Left renal cortex interstitium (tissue), 4 donors: Measurements from ENCODE around the gene OPALIN. TPM values are rescaled to one million over a fixed set of nuclear protein-coding genes. Genes with fewer than 3 reads are reported as not detected.

ENCODE experiments used
- DNase-seq, 4 donors: peaks; one replicate each; pipeline ENCODE4 v3.0.0-alpha.2; 2013; ENCODE audit warnings: low read depth in 4 of 4, low spot score in 2 of 4, missing footprints in 1 of 4
- polyA plus RNA-seq, 4 donors: library from polyadenylated mRNA; unstranded; fragments of 120-200 nt; gene quantifications; one replicate each; pipeline ENCODE4 v1.2.1, GENCODE V29; 2013; ENCODE audit not compliant: insufficient read length in 4 of 4

Gene OPALIN, protein sequence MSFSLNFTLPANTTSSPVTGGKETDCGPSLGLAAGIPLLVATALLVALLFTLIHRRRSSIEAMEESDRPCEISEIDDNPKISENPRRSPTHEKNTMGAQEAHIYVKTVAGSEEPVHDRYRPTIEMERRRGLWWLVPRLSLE
- polyA plus RNA-seq, result not detected

DNA sequence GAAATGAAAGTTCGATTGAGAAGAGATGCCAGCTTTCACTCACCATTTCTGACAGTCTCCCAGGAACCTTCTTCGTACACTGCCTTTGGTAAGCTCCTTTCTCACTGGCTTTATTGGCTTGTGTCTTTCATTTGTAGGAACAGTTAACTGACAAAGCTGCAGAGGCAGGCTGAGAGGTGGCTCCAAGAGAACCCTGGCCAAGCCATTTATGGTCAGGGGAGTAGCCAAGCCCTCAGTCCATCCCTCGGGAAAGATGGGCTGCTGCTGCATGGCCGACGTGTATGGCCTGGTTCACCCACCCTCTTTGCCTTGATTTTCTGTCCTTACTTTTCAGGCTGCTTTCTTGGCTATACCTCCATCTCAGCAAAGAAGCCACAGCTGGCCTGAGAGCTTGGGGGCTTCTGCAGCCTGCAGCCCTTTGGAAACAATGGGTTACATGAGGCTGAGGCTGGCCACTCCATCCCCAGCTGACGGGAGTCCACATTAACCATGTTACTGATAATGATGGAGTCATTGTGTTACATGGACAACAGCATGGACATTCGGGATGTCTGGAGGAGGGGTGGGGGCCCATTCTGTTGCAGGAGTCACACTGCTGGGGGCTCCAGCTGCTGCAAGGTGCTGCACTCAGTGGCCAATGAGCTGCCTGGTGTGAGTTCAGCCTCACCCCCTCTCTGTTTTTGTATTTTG is at the start of gene OPALIN:
OPALIN (minus strand) TSS at position 152 of the 690 bp plus-strand sequence; CDS start at position 46, 106 bp downstream.
- no peak for DNase-seq

DNA sequence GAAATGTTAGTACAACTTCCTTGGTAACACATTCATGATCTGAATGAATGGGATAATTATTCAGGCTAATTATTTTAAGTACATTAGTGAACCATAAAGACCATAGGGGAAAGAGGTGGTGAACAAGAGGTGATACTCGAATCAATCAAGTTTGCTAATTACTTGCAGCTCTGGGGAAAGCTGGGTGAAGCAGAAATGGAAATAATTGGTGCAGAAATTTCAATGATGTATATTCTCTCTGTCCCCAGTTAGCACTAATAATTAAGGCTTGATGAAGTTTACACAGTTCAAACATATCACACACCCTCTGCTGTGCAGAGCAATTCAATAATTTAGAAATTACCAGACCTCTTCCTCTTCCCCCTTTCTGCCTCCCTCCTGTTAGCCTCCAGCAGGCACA is 49.4 kb upstream of the OPALIN start:
- no peak for DNase-seq

DNA sequence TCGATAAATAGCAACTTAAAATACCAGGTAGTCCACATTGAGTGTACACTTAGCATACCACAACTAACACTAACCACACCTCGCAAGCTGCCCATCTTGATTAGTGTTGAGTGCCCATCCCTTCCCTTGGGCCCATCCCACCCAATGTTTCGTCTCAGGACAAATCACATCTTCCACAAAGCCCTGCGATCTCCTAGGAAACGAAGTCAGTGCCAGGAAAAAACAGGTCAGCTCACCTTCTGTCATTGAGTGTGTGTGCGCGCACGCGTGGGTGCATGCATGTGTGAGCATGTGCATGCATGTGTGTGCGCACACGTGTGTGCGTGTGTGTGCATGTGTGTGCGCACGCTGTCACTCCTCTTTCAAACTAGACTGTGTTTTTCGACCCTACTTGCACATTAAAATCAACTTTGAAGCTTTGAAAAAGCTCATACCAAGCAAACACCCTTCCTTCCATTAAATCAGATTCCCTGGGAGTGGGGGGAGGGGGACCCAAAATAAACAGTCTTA is 48.8 kb upstream of the OPALIN start:
- no peak for DNase-seq

DNA sequence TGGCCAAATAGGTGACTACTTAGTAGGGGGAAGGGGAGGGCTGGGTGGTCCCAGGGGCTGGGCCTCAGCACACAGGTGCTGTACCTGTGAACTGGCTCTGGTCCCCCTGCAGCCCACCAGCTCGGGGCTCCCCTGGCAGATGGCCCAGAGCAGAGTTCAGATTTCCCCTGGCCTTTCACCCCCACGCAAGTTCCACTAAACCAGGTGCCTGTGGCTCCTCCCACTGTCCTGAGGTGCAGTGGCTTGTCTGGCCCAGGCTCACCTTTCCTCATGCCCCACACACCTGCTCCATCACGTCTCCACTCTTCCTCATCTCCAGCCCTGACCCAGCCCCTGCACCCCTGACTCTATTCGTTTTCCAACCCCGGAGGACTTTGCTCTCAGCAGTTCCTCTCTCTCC is 47.3 kb upstream of the OPALIN start:
- DNase-seq, result no peak

DNA sequence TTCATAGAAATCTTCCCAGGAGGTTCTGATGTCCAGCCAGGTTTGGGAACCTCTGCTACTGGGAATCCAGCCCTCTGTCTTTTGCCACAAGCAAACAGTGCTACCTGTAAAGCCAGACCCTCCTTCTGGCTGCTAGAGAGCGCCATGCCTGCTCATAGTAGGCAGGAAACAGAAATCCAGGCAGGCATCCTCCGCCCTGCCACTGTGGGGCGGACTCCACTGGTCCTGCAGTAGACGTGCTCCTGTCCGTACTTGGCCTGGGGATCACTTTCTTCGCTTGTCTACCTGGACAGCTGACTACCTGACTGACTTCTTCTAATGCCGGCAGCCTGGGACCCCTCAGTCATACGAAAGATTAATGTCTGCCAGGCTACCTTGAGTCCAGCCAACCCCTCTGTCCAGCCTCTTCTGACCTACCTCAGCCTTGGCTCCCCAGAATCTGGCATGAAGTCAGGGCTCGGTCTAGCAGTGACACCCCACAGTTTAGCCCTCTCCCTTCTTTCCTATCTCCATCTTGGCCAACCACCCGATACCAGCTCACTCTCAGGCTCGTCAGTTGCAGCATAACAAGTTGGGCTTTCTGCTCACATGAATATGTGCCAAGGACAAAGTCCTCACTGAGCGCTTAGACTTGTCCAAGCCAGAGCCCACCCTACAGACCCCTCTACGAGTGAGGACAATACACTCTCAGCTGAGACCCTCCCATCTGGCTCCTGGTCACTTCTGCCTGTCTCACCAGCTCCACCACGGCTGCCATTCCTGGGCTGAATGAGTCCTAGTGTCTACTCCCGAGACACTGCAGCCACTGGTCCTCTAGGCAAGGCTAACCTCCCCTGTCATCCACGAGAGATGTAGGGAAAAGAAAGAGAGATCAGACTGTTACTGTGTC is 43.9 kb upstream of the OPALIN start:
- DNase-seq, result no peak

DNA sequence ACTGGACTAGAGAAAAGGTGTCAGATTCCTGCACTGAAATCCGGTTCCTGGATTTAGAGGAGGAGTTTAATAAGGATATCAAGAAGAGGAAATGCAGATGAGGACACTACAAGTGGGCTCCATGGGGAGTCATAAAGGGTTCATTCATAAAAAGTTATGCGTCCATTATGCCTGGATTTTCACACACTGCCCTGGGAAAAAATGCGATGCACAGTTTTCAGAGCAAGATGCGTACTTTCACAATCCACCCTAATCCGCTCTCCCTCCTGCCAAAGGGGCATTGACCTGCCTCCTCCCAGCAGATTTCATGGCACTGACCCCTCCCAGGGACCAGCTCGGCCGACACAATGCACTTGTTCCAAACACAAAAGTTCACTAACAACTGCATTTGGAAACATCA is 42.2 kb upstream of the OPALIN start:
- DNase-seq, result no peak

DNA sequence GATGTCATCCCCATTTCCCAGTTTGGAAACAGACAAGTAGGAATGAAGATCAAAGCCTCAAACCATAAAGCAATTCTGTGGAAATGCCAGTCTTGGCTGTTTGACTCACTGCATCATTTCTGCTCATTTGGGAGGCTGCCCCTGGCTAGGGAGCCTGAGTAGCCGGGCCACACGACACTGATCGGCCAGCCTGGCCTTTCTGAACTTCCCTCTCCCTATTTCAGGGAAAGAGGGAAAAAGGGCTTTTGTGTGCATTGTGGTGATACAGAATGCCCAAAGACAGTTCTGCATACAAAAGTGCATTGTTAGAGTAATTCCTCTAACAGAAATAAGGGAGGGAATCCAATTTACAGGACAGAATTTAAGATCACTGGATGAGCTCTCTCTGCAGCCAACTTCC is 41.7 kb upstream of the OPALIN start:
- DNase-seq, result no peak

DNA sequence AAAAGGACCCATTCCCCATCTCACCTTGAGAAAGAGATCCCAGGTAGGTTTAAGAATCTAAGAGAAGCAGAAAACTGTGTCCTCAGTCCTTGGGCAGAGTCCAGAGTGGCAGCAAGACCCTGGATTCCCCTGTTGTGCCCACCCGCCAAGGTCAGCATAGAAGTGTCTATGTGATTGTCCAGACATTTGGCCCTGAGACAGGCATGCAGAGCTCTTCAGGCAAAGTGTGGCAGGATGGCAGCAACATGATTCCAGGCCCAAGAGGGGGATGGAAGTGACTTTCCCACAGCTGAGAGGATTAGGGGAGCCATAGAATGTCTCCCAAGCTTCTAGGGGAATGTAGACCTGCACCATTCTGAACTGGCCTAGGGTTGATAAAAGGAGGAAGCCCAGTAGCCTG is 39.1 kb upstream of the OPALIN start:
- DNase-seq, result no peak

DNA sequence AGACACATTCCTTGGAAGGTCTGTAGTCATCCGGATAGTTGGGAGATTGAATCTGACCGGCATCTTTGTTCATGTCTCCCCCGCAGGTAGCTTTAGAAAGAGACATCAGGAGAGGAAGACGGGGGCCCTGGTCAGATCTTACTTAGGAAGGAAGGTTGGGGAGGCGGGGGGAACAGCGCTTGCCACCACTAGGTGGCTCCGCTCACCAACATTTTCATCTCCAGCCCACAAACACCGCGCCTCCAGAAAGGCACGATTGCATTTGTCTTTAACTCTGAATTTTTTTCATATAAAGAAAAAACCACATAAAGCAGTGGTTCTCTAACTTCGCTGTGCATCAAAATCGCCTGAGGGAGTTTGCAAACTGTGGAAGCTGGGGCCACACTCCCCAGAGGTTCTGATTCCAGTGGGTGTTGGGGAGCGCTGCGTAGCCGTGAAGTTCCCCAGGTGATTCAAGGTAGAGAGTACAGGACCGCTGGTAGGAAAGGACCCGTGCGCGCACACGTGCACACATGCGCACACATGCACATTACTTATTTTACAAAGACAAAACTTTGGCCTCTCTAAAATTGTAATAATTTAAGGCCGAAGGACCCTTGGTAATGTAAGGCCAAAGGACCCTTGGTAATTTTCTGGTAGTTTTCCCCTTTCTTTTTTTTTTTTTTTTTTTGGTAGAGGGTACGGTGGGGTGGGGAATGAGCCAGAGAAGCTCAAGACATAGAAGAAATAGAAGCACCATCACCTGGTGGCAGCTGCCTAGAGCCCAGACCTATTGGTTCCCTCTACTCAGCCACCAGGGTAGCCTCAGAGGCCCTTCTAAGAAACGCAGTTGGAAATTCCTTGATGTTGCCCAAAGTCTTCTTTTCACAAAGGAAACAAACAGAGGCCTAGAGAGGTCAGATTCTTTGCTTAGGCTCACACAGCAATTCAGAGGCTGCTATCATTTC is 37.4 kb upstream of the OPALIN start:
- peak in 2 of 4 donors; percentile 57 to 58 for DNase-seq

DNA sequence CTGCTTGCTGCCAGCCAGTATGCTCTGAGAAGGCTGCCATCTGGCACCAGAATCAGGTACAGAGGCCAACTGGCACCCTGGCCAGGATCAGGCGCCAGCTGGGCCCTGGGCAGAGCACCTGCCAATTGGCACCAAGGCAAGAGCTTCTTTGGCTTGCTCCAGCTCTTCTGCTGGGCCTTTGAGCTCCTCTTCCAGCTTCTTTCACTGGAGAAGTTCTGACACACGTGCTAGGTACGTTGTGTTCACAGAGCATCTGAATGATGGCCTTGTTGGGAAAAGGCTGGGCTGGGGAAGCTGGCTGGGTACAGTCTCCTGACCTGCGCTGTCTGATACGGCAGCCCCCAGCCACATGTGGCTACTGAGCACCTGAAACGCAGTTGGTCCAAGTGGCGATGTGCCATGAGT is 31.7 kb upstream of the OPALIN start:
- DNase-seq, result no peak

DNA sequence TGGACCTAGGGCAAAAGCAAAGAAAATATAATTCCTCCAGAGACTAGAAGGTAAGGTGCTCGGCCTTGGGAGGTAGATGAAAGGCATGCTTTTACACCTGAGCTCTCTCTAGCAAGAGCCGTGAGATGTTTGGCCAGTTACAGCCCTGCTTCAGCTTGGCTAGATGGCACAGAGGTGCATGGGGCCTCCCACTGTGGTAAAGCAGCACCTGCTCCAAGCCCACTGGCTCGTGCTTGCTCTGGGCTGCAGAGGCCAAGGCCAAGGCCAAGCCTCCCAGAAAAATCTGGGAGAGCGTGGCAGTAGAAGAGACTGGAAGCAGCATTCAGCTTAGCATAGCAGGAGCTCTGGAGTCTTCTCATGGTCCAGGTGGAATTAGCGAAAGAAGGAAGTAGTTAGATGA is 31.0 kb upstream of the OPALIN start:
- no peak for DNase-seq

DNA sequence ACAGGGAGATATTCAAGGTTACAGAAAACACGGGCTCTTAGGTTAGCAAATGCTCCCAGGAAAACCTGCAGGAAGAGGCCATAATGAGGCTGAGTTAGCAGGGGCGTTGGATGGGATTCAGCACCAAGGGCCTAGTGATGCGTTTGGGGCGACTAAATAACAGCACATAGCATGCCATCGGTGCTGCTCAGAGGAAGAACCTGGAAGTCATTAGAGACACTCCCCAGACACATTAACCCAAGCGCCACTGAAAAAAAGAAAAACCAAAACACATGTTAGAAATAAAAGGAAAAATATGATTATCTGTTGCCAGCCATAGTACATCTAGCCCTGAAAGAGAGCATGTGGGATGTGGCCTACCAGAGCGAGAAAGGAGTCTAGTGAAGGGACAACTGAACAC is 28.8 kb upstream of the OPALIN start:
- DNase-seq, result no peak

DNA sequence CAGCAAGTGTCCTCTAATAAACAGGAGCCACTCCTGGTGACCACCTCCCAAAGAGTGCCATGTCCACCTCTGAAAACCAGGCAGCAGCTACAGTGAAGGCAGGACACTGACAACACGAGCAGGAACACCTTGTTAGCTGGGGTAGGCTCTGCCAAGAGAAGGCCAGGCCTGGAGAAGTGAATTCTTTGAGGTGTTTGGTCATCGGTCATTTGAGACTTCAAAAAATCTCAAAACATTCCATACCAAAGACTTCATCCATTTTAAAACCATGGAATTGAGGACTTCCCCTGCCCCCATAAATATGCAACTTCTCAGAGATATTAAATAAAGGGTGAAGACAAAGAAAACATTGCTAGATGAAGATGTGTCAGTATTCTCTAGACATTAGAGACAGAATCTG is 28.4 kb upstream of the OPALIN start:
- DNase-seq, result no peak

DNA sequence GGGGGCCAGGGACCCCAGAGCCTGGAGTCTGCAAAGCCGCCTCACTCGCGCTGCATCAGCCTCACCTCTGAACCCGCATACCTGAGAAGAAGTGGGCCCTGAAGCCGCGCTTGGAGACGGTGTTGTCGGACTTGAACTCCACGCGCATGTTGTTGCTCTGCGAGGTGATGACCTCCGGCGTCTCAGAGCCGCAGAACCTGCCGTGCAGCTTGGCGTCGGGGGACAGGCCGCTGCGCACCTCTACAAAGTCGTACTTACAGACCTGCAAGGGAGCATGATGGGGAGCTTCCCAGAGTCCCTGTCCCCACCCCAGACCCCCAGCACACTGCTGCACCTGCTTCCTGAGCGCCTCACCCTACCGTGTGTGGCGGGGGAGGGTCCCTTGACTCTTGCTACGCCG is 25.7 kb upstream of the OPALIN start:
- DNase-seq, result no peak

DNA sequence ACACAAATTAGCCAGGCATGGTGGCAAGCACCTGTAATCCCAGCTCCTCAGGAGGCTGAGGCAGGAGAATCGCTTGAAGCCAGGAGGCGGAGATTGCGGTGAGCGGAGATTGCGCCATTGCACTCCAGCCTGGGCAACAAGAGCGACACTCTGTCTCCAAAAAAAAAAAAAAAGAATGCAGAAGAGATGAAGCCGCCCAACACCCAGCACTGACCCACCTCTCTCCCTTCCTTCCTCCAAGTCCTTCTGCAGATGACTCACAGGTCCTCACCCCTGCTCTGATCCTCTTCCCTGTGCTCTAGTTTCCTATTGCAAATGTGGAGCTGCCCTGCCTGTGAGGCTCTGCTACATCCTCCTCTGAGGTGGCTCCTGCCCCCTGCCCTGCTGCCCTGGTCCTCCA is 22.0 kb upstream of the OPALIN start:
- no peak for DNase-seq

DNA sequence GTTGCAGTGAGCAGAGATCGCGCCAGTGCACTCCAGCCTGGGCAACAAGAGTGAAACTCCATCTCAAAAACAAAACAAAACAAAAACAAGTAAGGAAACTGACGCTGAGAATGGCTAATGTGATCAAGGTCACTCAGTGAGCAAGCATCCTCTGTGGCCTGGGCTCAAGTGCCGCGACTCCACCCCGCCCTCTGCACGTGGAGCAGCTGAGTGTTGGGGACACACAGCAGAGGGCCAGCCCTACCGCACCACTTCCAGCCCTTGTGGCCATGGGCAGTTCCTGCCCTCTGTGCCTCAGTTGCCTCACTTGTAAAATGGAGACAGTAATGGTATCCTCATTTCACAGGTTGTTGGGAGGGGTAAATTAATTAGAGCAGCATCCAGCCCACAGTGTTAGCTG is 21.0 kb upstream of the OPALIN start:
- DNase-seq, result no peak

DNA sequence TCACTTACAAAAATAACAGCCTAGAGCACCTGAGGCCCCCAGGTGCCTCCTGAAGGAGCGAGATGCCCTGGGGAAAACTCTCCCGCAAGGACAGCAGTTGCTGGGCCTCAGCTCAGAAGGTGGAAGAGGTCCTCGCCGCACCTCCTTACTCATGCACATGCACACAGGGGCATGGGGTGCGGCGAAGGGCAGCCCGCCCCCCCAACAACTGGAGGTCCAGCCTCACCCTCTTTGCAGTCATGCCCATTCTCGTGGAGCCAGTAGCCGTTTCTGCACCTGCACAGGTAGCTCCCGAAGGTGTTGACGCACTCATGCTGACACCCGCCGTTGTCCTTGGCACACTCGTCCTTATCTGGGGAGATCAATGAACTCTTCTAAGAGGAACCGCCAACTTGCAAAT is 19.9 kb upstream of the OPALIN start:
- DNase-seq, result no peak

DNA sequence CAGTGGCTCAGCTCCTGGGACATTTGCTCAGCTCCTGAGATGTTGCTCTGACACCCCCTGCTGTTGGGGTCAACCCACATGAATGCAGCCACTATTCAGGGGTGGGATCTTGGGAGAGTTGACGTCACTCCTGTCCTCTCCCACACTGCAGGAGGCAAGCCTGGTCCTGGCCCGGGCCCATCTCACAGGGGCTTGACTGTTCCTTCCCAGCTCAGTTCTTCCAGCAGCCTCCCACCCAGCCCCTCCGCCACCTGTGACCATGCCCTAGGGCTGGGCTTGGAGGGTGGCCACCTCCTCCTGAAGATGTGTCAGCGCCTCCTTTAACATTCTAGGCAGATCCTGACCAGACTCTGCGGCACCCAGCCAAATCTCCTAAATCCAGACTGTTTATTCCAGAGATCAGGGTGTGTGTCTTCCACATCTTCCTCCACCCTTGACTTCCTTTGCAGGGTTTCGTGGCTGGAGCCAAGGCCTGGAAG is 19.1 kb upstream of the OPALIN start:
- no peak for DNase-seq

DNA sequence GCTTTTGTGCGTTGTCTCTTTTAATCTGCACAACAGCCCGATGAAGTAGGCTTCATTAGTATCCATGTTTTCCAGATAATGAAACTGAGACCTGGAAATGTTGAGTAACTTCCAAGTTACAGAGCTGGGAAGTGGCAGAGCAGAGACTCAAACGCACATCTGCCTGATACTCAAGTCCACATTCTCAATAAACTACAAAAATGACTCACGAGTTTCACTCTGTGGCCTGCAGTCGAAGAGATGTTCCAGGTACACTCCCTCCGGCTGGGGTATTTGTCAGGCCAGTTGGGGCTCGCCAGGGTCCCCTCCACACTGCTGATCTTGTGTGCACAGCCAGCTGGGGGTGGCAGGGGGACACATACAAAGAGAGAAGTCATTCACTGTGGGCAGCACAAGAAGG is 17.7 kb upstream of the OPALIN start:
- no peak for DNase-seq
